K562 (cell line): ENCODE results near the gene MAN1A1. TPM values are rescaled to one million over a fixed set of nuclear protein-coding genes. Genes with fewer than 3 reads are reported as not detected.

Experiments
- ATAC-seq: fragments of 200-7000 bp; cut with Tn5 transposase; 3 replicates; pipeline ENCODE4 v1.9.1; 2020; ENCODE audit warnings: moderate library complexity
- BruUV-seq: library from RNA; stranded (reverse); fragments of 400-500 nt; replicated peaks from 2 replicates; lab custom pipeline; 2021; lab: Mats Ljungman, UMichigan
- CTCF ChIA-PET: fragments of 300-600 bp; formaldehyde crosslinking; extraction: SDS; loops from one replicate; lab custom pipeline; 2021; ENCODE audit warnings: low intra/inter-chr PET ratio; lab: Yijun Ruan, JAX
- POLR2A ChIA-PET: fragments of 300-600, 350-650 bp; sonication (Branson Sonifier 250); formaldehyde crosslinking; extraction: SDS; loops from one replicate; lab custom pipeline; 2021; ENCODE audit warnings: antibody characterized with exemption, inconsistent platforms; lab: Yijun Ruan, JAX
- DNase-seq, 4 experiments: peaks; one replicate each; pipeline versions ENCODE4 v3.0.0 to v3.0.0-alpha.2; 2011 to 2018; ENCODE audit warnings: low spot score in 3 of 4, mixed read lengths in 3 of 4; ENCODE audit errors: extremely low read depth in 1 of 4
- FAIRE-seq: peaks from 2 replicates; lab custom pipeline; 2011; peaks lifted over from hg19 to GRCh38; lab: Jason Lieb, UNC
- H2AFZ ChIP-seq: 2 replicates; pipeline ENCODE4 v1.6.0; 2011; ENCODE audit warnings: low read depth, low read length, control low read depth, inconsistent platforms
- H3K27ac ChIP-seq: fragments of 200-600 bp; 3 replicates; pipeline ENCODE4 v1.8.0; 2011; ENCODE audit warnings: low read depth, mild to moderate bottlenecking, control low read depth, inconsistent platforms, low read length, moderate library complexity, mixed read lengths; ENCODE audit errors: extremely low read depth
- H3K27me3 ChIP-seq, 2 experiments: fragments of 300-600 bp in 1 of 2; 2 replicates in 1 of 2; 3 replicates in 1 of 2; pipeline versions ENCODE4 v1.6.0 to v1.8.0; 2011; ENCODE audit warnings: inconsistent platforms in 2 of 2, low read length in 2 of 2, mild to moderate bottlenecking in 1 of 2, mixed read lengths in 1 of 2, moderate library complexity in 1 of 2; ENCODE audit not compliant: control insufficient read depth in 2 of 2, insufficient read depth in 2 of 2
- H3K36me3 ChIP-seq: fragments of 300-600 bp; 3 replicates; pipeline ENCODE4 v1.8.0; 2011; ENCODE audit warnings: mild to moderate bottlenecking, low read length, inconsistent platforms; ENCODE audit not compliant: control insufficient read depth, insufficient read depth
- H3K4me1 ChIP-seq, 2 experiments: fragments of 200-600 bp in 1 of 2; replicated peaks in 1 of 2; 2 replicates in 1 of 2; 3 replicates in 1 of 2; pipeline versions ENCODE4 v1.5.1 to v1.8.0; 2011; ENCODE audit warnings: inconsistent platforms in 2 of 2, low read length in 2 of 2, mild to moderate bottlenecking in 1 of 2, mixed read lengths in 1 of 2, moderate library complexity in 1 of 2; ENCODE audit not compliant: control insufficient read depth in 2 of 2, insufficient read depth in 2 of 2
- H3K4me2 ChIP-seq: 2 replicates; pipeline ENCODE4 v1.6.1; 2011; ENCODE audit warnings: low read length, control low read depth, inconsistent platforms, mixed read lengths; ENCODE audit not compliant: insufficient read depth
- H3K4me3 ChIP-seq: fragments of 200-600 bp; sonication (generic), shearing (Covaris generic); 2 replicates; pipeline ENCODE4 v1.5.1; 2016; ENCODE audit warnings: control low read depth, inconsistent platforms
- H3K79me2 ChIP-seq: fragments of 200-600 bp; 3 replicates; pipeline ENCODE4 v1.8.0; 2011; ENCODE audit warnings: low read length, inconsistent platforms; ENCODE audit not compliant: control insufficient read depth, insufficient read depth
- H3K9ac ChIP-seq, 2 experiments: 2 replicates each; pipeline versions ENCODE4 v1.6.0 to v1.6.1; 2011; ENCODE audit warnings: low read depth in 2 of 2, low read length in 2 of 2, control low read depth in 1 of 2, inconsistent platforms in 1 of 2, mild to moderate bottlenecking in 1 of 2, mixed read lengths in 1 of 2; ENCODE audit not compliant: insufficient read depth in 1 of 2
- H3K9me1 ChIP-seq: one replicate; pipeline ENCODE4 v1.6.0; 2011; ENCODE audit warnings: inconsistent platforms, mild to moderate bottlenecking, low read length, moderate library complexity; ENCODE audit not compliant: control insufficient read depth, insufficient read depth
- H3K9me3 ChIP-seq: replicated peaks from 2 replicates; pipeline ENCODE4 v1.5.1; 2011; ENCODE audit warnings: low read depth, low read length, inconsistent platforms; ENCODE audit not compliant: control insufficient read depth, insufficient read depth
- H4K20me1 ChIP-seq: replicated peaks from 2 replicates; pipeline ENCODE4 v1.6.1; 2011; ENCODE audit warnings: low read length, inconsistent platforms, mixed read lengths; ENCODE audit not compliant: control insufficient read depth, insufficient read depth
- CREBBP ChIP-seq: IDR thresholded peaks from one replicate; pipeline ENCODE4 v1.6.1; 2012; ENCODE audit warnings: low read depth, mild to moderate bottlenecking, control low read depth, inconsistent platforms, low read length
- DMBX1 ChIP-seq: fragments of 250-450 bp; sonication (Bioruptor Pico); IDR thresholded peaks from 2 replicates; pipeline ENCODE4 v1.8.0; 2022; ENCODE audit warnings: inconsistent platforms, mild to moderate bottlenecking, moderate library complexity, borderline replicate concordance
- E4F1 ChIP-seq: fragments of 250-450 bp; sonication (Bioruptor Pico); IDR thresholded peaks from 2 replicates; pipeline ENCODE4 v1.5.0; 2021; ENCODE audit warnings: mild to moderate bottlenecking, borderline replicate concordance
- KLF13 ChIP-seq: fragments of 450-650 bp; IDR thresholded peaks from 2 replicates; pipeline ENCODE4 v1.6.1; 2016; ENCODE audit warnings: missing genetic modification characterization, low read depth, mild to moderate bottlenecking, missing compliant biosample characterization, moderate library complexity, borderline replicate concordance
- POLR2H ChIP-seq: IDR thresholded peaks from 2 replicates; pipeline ENCODE4 v1.6.1; 2016; ENCODE audit warnings: missing genetic modification characterization, low read depth, mild to moderate bottlenecking, control low read depth, missing compliant biosample characterization, moderate library complexity
- RBM17 ChIP-seq: fragments of 200-400 bp; formaldehyde crosslinking; IDR thresholded peaks from 2 replicates; pipeline ENCODE4 v1.6.1; 2017; ENCODE audit warnings: low read depth, mild to moderate bottlenecking, low read length, borderline replicate concordance
- SMC3 ChIP-seq: conservative IDR thresholded peaks from 2 replicates; pipeline ENCODE4 v1.6.1; 2011; ENCODE audit warnings: low read depth, low read length, improper control_type of control experiment; ENCODE audit not compliant: insufficient read depth
- SUPT5H ChIP-seq: fragments of 450-650 bp; IDR thresholded peaks from 2 replicates; pipeline ENCODE4 v1.6.1; 2016
- ZNF354B ChIP-seq: fragments of 250-450 bp; sonication (Bioruptor Pico); IDR thresholded peaks from 2 replicates; pipeline ENCODE4 v1.4.0; 2020
- ZNF589 ChIP-seq: fragments of 200-800 bp; sonication (Bioruptor generic); IDR thresholded peaks from 2 replicates; pipeline ENCODE4 v1.6.1; 2016; ENCODE audit warnings: low read depth, missing genetic modification characterization, missing compliant biosample characterization
- WGBS: fragments of 100-300 bp; shearing (Covaris generic); methylation state at CpG from one replicate; pipeline ENCODE4 v1.1.6; 2016; ENCODE audit warnings: low coverage, mixed read lengths; ENCODE audit not compliant: insufficient coverage; ENCODE audit errors: missing lambda C conversion rate; 5-methylcytosine and 5-hydroxymethylcytosine counted together
- in situ Hi-C: fragments of 300-500 bp; cut with MboI; formaldehyde crosslinking; loops from 4 replicates; pipeline ENCODE4 v1.15.0; 2018; ENCODE audit warnings: inconsistent platforms, mixed read lengths
- intact Hi-C: fragments of 100-400 bp; cut with micrococcal nuclease; formaldehyde crosslinking; loops from 2 replicates; pipeline ENCODE4 v1.14.2; 2022
- polyA plus RNA-seq, 8 experiments: library from polyadenylated mRNA; depleted of rRNA in 4 of 8; stranded (reverse) in 5 of 8; unstranded in 3 of 8; fragments of >200 nt; fragmentation: Nextera tagmentation in 2 of 8; fragmentation: Illumina TruSeq in 1 of 8; extraction: Ambion mirVana in 2 of 8; extraction: Trizol in 1 of 8; gene quantifications; 2 replicates each; pipeline versions ENCODE4 v1.2.1 to v1.2.3, GENCODE V29; 2011 to 2014; ENCODE audit warnings: inconsistent platforms in 1 of 8, missing spikeins in 1 of 8
- total RNA-seq, 7 experiments: library from RNA; depleted of rRNA in 6 of 7; stranded (reverse); fragments of >200 nt in 6 of 7; fragmentation: Illumina TruSeq in 2 of 7; extraction: Trizol in 2 of 7; gene quantifications; 2 replicates each; pipeline versions ENCODE4 v1.2.1 to v1.2.3, GENCODE V29; 2011 to 2021; ENCODE audit warnings: low replicate concordance in 1 of 7
- TF ChIP-seq, protein P1 (sequence below): fragments of 450-650 bp; IDR thresholded peaks from 2 replicates; pipeline ENCODE4 v1.6.1; 2016

The MAN1A1 gene
- total and polyA plus RNA-seq, 9 of the 15 experiments (the other 6 are each of a cell fraction or from before 2014, with no cell fraction given), result 24.5 to 78.4 (median 59.7) TPM

DNA sequence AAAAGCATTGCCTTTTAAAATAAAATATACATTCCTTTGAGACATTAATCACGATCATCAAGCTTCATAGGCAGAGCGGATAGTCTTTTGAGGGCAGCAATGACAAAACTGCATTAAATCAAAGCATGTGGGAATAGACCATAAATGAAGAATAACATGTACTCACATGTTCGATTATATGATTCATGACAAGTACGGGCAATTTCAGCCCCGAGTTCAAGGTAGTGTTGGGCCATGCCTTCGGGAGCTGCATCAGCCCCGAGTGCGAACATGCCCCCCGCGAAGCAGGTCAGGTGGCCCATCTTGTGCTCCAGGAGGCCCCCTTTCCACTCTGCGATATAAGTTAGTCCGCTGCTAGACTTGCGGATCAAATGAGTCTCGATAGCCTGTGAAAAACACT, 160.1 kb downstream of the MAN1A1 start:
- no peak overlapping the region for H3K27ac ChIP-seq
- CTCF ChIA-PET, result no interaction called here

More for the DNA sequence above, 160.1 kb downstream of the MAN1A1 start:
- in situ Hi-C loops, result no loop called here
- Histone ChIP-seq H3K36me3 (peaks cover 95% of the 10 kb centered on the region), H2AFZ (no peak overlapping the region), H3K4me3 (no peak overlapping the region), H3K27me3 (no peaks in the 10 kb centered on the region), H4K20me1 (no peaks in the 10 kb centered on the region), H3K4me1 (no peaks in the 10 kb centered on the region), H3K4me2 (no peak overlapping the region), H3K79me2 (0 out of 3 replicates have a peak, but pooled peaks cover 2% of the 10 kb centered on the region), H3K9me1 (no peaks in the 10 kb centered on the region), H3K9ac (no peak overlapping the region), H3K9me3 (no peaks in the 10 kb centered on the region)
- POLR2A ChIA-PET, result interaction anchor here (0.6 kb wide), 1 partner anchor 10 kb away, joined by 7 read pairs; no protein-coding TSS in a partner anchor
- DNase-seq (no peak), FAIRE-seq (no peak), ATAC-seq (no peak)
- intact Hi-C loops, result no loop called here
- BruUV-seq, result no TSS peak
- TF ChIP-seq E4F1 (no peak), POLR2H (tag) (no peak), KLF13 (no peak), ZNF589 (CRISPR knock-in tag) (no peak), CREBBP (no peak), RBM17 (no peak), SMC3 (no peak), DMBX1 (CRISPR knock-in tag) (no peak), SUPT5H (no peak), ZNF354B (no peak)
- TF ChIP-seq, protein P1, sequence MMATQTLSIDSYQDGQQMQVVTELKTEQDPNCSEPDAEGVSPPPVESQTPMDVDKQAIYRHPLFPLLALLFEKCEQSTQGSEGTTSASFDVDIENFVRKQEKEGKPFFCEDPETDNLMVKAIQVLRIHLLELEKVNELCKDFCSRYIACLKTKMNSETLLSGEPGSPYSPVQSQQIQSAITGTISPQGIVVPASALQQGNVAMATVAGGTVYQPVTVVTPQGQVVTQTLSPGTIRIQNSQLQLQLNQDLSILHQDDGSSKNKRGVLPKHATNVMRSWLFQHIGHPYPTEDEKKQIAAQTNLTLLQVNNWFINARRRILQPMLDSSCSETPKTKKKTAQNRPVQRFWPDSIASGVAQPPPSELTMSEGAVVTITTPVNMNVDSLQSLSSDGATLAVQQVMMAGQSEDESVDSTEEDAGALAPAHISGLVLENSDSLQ, result no peak
- 91% methylated on average over 13 of the region's 14 CpGs for WGBS
